Adipocyte (in vitro differentiated cells): ENCODE data around the gene BBS4.
"Not testable (repeated sequence)": the region's sequence is repeated elsewhere in the genome, so short reads cannot be mapped to it uniquely, and the experiment has no call there.

Experiments
- DNase-seq: peaks from one replicate; pipeline ENCODE4 v3.0.0-alpha.2; 2015; ENCODE audit warnings: low read depth
- H3K27me3 ChIP-seq: replicated peaks from 2 replicates; pipeline ENCODE4 v1.7.0; 2013; ENCODE audit warnings: mild to moderate bottlenecking, low read length, moderate library complexity; ENCODE audit not compliant: control insufficient read depth, insufficient read depth
- H3K36me3 ChIP-seq: 2 replicates; pipeline ENCODE4 v1.7.0; 2013; ENCODE audit warnings: low read length, mild to moderate bottlenecking, moderate library complexity; ENCODE audit not compliant: control insufficient read depth, insufficient read depth, severe bottlenecking
- H3K4me1 ChIP-seq: 2 replicates; pipeline ENCODE4 v1.7.0; 2013; ENCODE audit warnings: mild to moderate bottlenecking, low read length, moderate library complexity; ENCODE audit not compliant: control insufficient read depth, insufficient read depth
- H3K4me3 ChIP-seq: 2 replicates; pipeline ENCODE4 v1.7.0; 2013; ENCODE audit warnings: mild to moderate bottlenecking, low read length, moderate library complexity
- H3K9ac ChIP-seq: 2 replicates; pipeline ENCODE4 v1.7.0; 2013; ENCODE audit warnings: mild to moderate bottlenecking, low read length, moderate library complexity
- H3K9me3 ChIP-seq: 2 replicates; pipeline ENCODE4 v1.7.0; 2013; ENCODE audit warnings: mild to moderate bottlenecking, low read length, moderate library complexity; ENCODE audit not compliant: control insufficient read depth

Gene BBS4

GRCh38 chr15:72708551-72709303, 22.7 kb downstream of the BBS4 start:
- not testable (repeated sequence) for DNase-seq, H3K27me3 ChIP-seq

GRCh38 chr15:72722071-72722696, 36.2 kb downstream of the BBS4 start:
- Histone ChIP-seq H3K9ac (no peak overlapping the region), H3K9me3 (no peaks in the 10 kb centered on the region), H3K36me3 (peaks cover 28% of the 10 kb centered on the region), H3K27me3 (no peaks in the 10 kb centered on the region), H3K4me3 (no peak overlapping the region), H3K4me1 (no peaks in the 10 kb centered on the region)
- DNase-seq = peak; percentile 79

More at GRCh38 chr15:72708551-72709303, 22.7 kb downstream of the BBS4 start:
- not testable (repeated sequence) for H3K9ac ChIP-seq, H3K9me3 ChIP-seq, H3K4me1 ChIP-seq, H3K4me3 ChIP-seq
- peaks cover 16% of the 10 kb centered on the region for H3K36me3 ChIP-seq

GRCh38 chr15:72724028-72724427, 38.0 kb downstream of the BBS4 start:
- H3K4me1 ChIP-seq = no peaks in the 10 kb centered on the region
- no peak for DNase-seq
- H3K36me3 ChIP-seq = peaks cover 24% of the 10 kb centered on the region
- no peak overlapping the region for H3K4me3 ChIP-seq
- H3K9me3 ChIP-seq = no peaks in the 10 kb centered on the region
- H3K27me3 ChIP-seq = no peaks in the 10 kb centered on the region
- H3K9ac ChIP-seq = no peak overlapping the region

- Histone ChIP-seq H3K9ac (no peak overlapping the region), H3K9me3 (no peaks in the 10 kb centered on the region), H3K4me3 (no peak overlapping the region), H3K27me3 (no peaks in the 10 kb centered on the region), H3K36me3 (peaks cover 24% of the 10 kb centered on the region), H3K4me1 (no peaks in the 10 kb centered on the region)
- no peak for DNase-seq
Measured at GRCh38 chr15:72725446-72725845, 39.4 kb downstream of the BBS4 start.

DNA sequence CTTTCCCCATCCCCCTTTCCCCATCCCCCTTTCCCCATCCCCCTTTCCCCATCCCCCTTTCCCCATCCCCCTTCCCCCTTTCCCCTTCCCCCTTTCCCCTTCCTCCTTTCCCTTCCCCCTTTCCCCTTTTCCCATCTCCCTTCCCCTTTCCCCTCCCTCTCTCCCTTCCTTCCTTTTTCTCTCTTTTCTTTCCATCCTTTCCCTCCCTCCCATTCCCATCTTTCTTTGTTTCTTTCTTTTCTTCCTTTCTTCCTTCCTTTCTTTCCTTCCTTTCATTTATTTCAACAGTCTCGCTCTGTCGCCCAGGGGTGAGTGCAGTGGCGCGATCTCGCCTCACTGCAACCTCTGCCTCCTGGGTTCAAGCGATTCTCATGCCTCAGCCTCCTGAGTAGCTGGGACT, 39.8 kb downstream of the BBS4 start:
- H3K9me3 ChIP-seq, H3K27me3 ChIP-seq, DNase-seq, H3K4me3 ChIP-seq, H3K4me1 ChIP-seq, H3K9ac ChIP-seq: not testable (repeated sequence)
- peaks cover 28% of the 10 kb centered on the region for H3K36me3 ChIP-seq

DNA sequence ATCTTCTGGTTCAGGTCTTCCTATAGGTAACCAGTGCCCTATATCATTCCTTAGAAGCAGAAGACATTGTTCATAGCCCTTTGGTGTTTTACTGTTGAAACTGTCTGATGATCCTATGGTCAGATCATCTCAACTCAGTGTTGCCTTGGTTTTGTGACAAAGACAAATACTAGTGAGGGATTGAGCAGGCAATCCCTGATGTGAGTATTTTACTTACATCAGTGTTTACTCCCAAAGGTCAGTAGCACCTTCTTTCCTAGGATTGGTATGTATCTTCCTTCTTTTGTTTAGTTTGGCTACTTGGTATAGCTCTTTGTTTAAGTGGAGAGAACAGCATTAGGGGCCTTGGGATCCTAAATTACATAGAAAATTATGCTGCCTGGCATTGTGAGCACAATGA, 41.1 kb downstream of the BBS4 start:
- no peak for DNase-seq
- Histone ChIP-seq H3K9me3 (no peaks in the 10 kb centered on the region), H3K27me3 (no peaks in the 10 kb centered on the region), H3K4me3 (no peak overlapping the region), H3K36me3 (peaks cover 40% of the 10 kb centered on the region), H3K4me1 (no peaks in the 10 kb centered on the region), H3K9ac (no peak overlapping the region)

GRCh38 chr15:72728249-72728648, 42.2 kb downstream of the BBS4 start:
- H3K9ac ChIP-seq, H3K27me3 ChIP-seq, H3K4me1 ChIP-seq, H3K9me3 ChIP-seq, H3K4me3 ChIP-seq, DNase-seq: not testable (repeated sequence)
- peaks cover 41% of the 10 kb centered on the region for H3K36me3 ChIP-seq

GRCh38 chr15:72728821-72729220, 42.8 kb downstream of the BBS4 start:
- no peaks in the 10 kb centered on the region for H3K27me3 ChIP-seq
- no peak overlapping the region for H3K4me3 ChIP-seq
- no peaks in the 10 kb centered on the region for H3K9me3 ChIP-seq
- H3K9ac ChIP-seq = no peak overlapping the region
- no peak for DNase-seq
- peaks cover 44% of the 10 kb centered on the region for H3K36me3 ChIP-seq
- no peaks in the 10 kb centered on the region for H3K4me1 ChIP-seq

GRCh38 chr15:72732086-72732485, 46.1 kb downstream of the BBS4 start:
- Histone ChIP-seq H3K36me3 (peaks cover 57% of the 10 kb centered on the region), H3K9ac (no peak overlapping the region), H3K9me3 (no peaks in the 10 kb centered on the region), H3K4me1 (no peaks in the 10 kb centered on the region), H3K27me3 (no peaks in the 10 kb centered on the region), H3K4me3 (no peak overlapping the region)
- no peak for DNase-seq

DNA sequence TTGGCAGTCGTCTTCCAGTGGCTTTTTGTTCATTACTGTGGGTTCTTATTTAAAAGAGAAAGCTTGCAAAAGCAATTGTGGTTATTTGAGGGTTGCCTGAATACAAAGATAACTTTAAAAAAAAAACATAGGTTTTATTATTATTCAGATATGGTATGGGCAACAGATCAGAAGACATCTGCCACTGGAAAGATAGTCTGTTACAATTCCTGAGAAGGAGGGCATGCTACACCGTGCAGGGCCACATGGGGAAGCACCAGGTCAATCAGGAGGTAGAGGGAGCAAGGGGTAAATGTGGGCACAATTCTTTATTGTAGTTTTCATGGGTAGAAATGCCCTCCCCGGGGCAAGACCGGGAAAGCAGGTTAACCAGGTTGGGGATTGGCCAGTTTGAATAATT, 46.5 kb downstream of the BBS4 start:
- no peak for DNase-seq
- Histone ChIP-seq H3K36me3 (peaks cover 58% of the 10 kb centered on the region), H3K9ac (no peak overlapping the region), H3K4me3 (no peak overlapping the region), H3K4me1 (no peaks in the 10 kb centered on the region), H3K27me3 (no peaks in the 10 kb centered on the region), H3K9me3 (no peaks in the 10 kb centered on the region)

GRCh38 chr15:72733941-72734738, 48.1 kb downstream of the BBS4 start:
- Histone ChIP-seq H3K4me3 (no peak overlapping the region), H3K4me1 (no peaks in the 10 kb centered on the region), H3K27me3 (no peaks in the 10 kb centered on the region), H3K36me3 (peaks cover 70% of the 10 kb centered on the region), H3K9ac (no peak overlapping the region), H3K9me3 (no peaks in the 10 kb centered on the region)
- DNase-seq = no peak
